Measurements from ENCODE around the gene TJP2.

Gene TJP2

DNA sequence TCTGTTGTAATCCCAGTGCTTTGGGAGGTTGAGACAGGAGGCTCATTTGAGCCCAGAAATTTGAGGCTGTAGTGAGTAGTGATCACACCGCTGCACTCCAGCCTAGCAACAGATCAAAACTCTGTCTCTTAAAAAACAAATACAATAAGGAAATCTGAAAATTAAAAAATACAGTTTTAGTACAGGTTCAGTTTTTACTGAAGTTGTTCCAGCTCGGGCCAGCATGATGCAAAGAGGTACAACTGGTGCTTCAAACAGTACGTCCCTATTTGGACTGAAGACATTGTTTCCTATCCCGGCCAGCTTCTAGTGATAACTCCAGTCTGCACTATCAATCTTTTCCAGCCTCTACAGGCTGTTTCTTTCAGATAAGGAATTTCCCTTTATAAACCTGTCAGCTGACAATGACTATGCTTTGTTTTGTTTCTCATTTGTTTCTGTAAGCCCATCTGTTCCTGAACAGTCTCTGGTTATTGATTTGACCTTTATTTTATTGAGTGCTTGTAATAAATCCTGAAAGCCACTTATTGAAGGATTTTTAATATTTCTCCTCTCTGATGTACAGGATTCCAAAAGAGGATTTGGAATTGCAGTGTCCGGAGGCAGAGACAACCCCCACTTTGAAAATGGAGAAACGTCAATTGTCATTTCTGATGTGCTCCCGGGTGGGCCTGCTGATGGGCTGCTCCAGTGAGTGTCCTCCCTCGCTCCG, 41.9 kb downstream of the TJP2 start:
- H3K36me3 Mint-ChIP-seq (ENCODE audit: low read depth), result no peaks in the 10 kb centered on the region
- no peak overlapping the region for H3K27ac Mint-ChIP-seq
- H3K27me3 Mint-ChIP-seq, result no peaks in the 10 kb centered on the region
- H3K4me3 Mint-ChIP-seq, result no peak overlapping the region
- H3K4me1 Mint-ChIP-seq (ENCODE audit: low read depth), result no peaks in the 10 kb centered on the region
- no peaks in the 10 kb centered on the region for H3K9me3 Mint-ChIP-seq

DNA sequence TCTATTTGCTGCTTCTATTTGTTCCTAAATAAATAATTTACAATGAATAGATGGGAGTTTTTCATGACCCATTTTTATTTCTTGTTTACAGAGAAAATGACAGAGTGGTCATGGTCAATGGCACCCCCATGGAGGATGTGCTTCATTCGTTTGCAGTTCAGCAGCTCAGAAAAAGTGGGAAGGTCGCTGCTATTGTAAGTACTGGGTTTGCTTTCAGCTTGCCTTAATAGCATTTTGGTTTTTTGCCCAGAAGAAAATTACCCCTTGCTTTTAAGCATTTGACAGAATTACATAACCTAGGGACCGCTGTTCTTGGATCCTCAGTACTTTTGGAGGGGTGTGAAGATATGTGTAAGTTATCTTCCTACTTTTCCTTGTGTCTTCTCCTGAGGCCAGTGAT, 44.1 kb downstream of the TJP2 start:
- Mint-ChIP-seq H3K4me1 (ENCODE audit: low read depth) (no peaks in the 10 kb centered on the region), H3K27ac (no peak overlapping the region), H3K4me3 (no peak overlapping the region), H3K27me3 (no peaks in the 10 kb centered on the region), H3K9me3 (no peaks in the 10 kb centered on the region), H3K36me3 (ENCODE audit: low read depth) (no peaks in the 10 kb centered on the region)

DNA sequence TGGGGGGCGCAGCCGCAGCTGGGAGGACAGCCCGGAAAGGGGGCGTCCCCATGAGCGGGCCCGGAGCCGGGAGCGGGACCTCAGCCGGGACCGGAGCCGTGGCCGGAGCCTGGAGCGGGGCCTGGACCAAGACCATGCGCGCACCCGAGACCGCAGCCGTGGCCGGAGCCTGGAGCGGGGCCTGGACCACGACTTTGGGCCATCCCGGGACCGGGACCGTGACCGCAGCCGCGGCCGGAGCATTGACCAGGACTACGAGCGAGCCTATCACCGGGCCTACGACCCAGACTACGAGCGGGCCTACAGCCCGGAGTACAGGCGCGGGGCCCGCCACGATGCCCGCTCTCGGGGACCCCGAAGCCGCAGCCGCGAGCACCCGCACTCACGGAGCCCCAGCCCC, 47.0 kb downstream of the TJP2 start:
- no peaks in the 10 kb centered on the region for H3K27me3 Mint-ChIP-seq
- H3K36me3 Mint-ChIP-seq (ENCODE audit: low read depth), result peaks cover 3% of the 10 kb centered on the region
- H3K9me3 Mint-ChIP-seq, result no peaks in the 10 kb centered on the region
- no peak overlapping the region for H3K27ac Mint-ChIP-seq
- H3K4me1 Mint-ChIP-seq (ENCODE audit: low read depth), result no peaks in the 10 kb centered on the region
- H3K4me3 Mint-ChIP-seq, result no peak overlapping the region

DNA sequence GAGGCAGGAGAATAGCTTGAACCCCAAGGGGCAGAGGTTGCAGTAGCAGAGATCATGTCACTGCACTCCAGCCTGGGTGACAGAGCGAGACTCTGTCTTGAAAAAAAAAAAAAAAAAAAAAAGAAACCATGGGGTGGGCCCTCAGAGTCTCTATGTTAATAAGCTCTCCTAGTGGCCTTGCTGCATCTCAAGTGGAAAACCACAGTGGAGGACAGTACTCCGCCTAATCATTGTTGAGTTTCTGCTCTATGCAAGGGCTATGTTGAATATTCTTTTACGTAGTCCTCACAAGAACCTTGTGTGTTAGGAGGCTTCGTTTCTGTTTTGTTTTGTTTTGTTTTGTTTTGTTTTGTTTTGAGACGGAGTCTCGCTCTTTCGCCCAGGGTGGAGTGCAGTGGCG, 48.9 kb downstream of the TJP2 start:
- Mint-ChIP-seq H3K27ac (no peak overlapping the region), H3K4me3 (no peak overlapping the region), H3K9me3 (no peaks in the 10 kb centered on the region), H3K36me3 (ENCODE audit: low read depth) (peaks cover 6% of the 10 kb centered on the region), H3K4me1 (ENCODE audit: low read depth) (no peaks in the 10 kb centered on the region), H3K27me3 (no peaks in the 10 kb centered on the region)

DNA sequence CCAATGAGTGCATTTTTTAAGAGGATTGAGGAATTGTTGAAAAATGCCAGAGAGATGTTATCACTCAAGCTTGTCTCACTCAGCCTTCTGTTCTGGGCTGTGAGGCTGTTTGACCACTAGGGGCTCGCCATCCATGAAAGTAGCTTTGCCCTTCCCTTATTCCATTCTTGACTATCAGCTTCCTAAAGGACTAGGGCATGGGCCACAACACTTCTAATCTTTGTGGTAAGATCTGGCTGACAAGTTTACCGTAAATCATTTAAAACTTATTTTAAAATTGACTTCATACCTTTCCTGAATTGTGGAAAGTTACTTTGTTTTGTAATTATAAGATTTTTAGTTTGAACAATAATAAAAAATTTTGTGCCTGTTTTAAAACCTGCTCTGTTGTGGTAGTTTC, 49.5 kb downstream of the TJP2 start:
- Mint-ChIP-seq H3K27me3 (no peaks in the 10 kb centered on the region), H3K27ac (no peak overlapping the region), H3K4me1 (ENCODE audit: low read depth) (no peaks in the 10 kb centered on the region), H3K9me3 (no peaks in the 10 kb centered on the region), H3K36me3 (ENCODE audit: low read depth) (peaks cover 6% of the 10 kb centered on the region), H3K4me3 (no peak overlapping the region)

DNA sequence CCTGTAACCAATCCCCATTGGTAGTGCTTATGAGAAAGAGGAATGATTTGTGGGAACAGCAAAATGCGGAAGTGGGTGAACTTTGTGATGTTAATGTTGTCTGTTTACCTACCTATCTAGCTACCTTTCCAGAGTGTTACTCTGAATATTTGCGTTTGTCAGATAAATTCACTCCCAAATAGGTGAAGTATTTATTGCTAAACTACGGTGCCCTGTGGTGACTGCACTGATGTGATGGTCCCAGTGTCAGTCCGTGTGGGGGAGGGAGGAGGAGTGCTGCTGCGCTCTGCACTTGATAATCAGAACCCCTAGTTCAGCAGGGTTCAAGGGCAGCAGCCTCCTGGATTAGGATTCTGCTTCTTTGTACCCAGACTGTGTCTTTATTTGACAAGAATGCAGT, 55.3 kb downstream of the TJP2 start:
- Mint-ChIP-seq H3K4me1 (ENCODE audit: low read depth) (no peaks in the 10 kb centered on the region), H3K27me3 (no peaks in the 10 kb centered on the region), H3K27ac (no peak overlapping the region), H3K9me3 (no peaks in the 10 kb centered on the region), H3K36me3 (ENCODE audit: low read depth) (peaks cover 6% of the 10 kb centered on the region), H3K4me3 (no peak overlapping the region)

DNA sequence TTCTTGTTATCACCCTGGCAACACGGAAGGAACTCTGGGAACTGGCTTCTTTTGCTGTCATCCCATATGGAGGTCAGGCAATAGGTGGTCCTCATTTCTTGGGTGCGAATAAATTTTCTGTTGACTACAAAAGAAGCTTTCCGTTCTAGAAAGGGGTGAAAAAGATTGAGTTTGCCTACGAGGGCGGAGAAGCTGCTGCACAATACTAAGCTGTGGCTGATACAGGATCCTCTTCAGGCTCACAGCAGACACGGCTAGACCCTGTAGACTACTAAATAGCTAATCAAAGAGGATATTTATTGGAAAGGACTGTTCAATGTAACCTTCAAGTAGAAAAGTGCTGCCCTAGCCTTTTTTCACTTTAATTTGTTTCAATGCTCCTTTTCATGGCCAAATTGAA, 58.1 kb downstream of the TJP2 start:
- H3K36me3 Mint-ChIP-seq (ENCODE audit: low read depth), result peaks cover 7% of the 10 kb centered on the region
- no peak overlapping the region for H3K4me3 Mint-ChIP-seq
- H3K27ac Mint-ChIP-seq, result no peak overlapping the region
- no peaks in the 10 kb centered on the region for H3K9me3 Mint-ChIP-seq
- no peaks in the 10 kb centered on the region for H3K27me3 Mint-ChIP-seq
- H3K4me1 Mint-ChIP-seq (ENCODE audit: low read depth), result no peaks in the 10 kb centered on the region

DNA sequence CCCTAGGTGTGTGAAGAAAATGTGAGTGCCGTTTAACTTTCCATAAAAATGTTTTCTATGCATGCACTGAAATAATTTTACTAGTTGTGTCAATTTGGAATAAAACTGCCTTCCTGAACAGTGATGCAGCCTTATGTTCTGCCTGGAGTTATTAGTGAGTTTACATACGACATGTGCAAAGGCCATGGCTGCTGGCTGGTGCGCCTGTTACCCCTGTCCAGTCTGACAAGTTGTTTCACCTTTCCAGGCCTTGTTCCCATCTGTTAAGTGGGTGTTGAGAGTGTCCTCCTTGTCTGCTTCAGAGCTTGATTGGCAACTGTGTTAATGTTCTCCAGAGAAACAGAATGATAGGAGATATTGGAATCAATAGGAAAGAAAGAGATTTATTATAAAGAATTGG, 60.6 kb downstream of the TJP2 start:
- Mint-ChIP-seq H3K27me3 (no peaks in the 10 kb centered on the region), H3K4me3 (no peak overlapping the region), H3K4me1 (ENCODE audit: low read depth) (no peaks in the 10 kb centered on the region), H3K36me3 (ENCODE audit: low read depth) (peaks cover 12% of the 10 kb centered on the region), H3K9me3 (no peaks in the 10 kb centered on the region), H3K27ac (no peak overlapping the region)

DNA sequence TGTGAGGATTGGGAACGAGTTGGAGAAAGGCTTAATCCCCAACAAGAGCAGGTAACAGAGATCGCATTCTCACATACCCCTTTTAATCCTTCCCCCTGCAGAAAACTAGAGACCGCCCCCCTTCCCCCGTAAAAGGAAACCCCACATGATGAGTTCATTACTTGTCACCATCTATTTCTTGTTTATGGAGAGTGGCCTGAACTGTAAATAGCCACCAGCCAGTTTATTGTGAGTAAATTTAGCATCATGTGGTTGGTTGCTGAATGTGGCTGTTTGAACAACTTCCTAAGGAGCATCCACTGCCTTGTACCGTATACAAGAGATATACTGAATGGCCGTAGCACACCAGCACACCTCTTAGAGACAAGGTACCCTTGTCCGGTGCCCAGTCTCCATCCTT, 62.1 kb downstream of the TJP2 start:
- H3K27ac Mint-ChIP-seq, result no peak overlapping the region
- H3K9me3 Mint-ChIP-seq, result no peaks in the 10 kb centered on the region
- H3K4me3 Mint-ChIP-seq, result no peak overlapping the region
- no peaks in the 10 kb centered on the region for H3K4me1 Mint-ChIP-seq (ENCODE audit: low read depth)
- H3K36me3 Mint-ChIP-seq (ENCODE audit: low read depth), result peaks cover 12% of the 10 kb centered on the region
- H3K27me3 Mint-ChIP-seq, result no peaks in the 10 kb centered on the region

DNA sequence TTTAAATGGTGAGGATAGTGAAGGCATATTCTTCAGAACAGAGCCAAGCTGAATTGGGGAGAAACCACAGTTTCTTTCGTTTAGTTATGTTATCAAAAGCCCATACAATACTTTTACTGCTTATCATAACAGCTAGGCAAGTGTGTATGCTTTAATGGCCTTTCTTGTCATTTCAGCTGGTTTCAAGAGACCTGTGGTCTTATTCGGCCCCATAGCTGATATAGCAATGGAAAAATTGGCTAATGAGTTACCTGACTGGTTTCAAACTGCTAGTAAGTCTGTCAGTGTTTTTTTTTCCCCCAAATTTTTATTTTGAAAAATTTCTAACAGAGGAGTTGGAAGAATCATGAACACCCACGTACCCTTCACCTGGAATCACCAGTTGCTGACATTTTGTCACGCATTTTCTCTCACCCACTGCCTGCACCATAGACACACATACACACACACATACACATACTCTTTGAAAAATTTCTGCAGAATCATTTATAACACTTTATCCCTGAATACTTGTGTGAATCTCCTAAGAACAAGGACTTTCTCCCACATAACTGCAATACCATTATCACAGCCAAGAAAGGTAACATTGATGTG, 63.7 kb downstream of the TJP2 start:
- H3K27me3 Mint-ChIP-seq, result no peaks in the 10 kb centered on the region
- H3K9me3 Mint-ChIP-seq, result no peaks in the 10 kb centered on the region
- peaks cover 12% of the 10 kb centered on the region for H3K36me3 Mint-ChIP-seq (ENCODE audit: low read depth)
- H3K4me1 Mint-ChIP-seq (ENCODE audit: low read depth), result no peaks in the 10 kb centered on the region
- no peak overlapping the region for H3K27ac Mint-ChIP-seq
- H3K4me3 Mint-ChIP-seq, result no peak overlapping the region

DNA sequence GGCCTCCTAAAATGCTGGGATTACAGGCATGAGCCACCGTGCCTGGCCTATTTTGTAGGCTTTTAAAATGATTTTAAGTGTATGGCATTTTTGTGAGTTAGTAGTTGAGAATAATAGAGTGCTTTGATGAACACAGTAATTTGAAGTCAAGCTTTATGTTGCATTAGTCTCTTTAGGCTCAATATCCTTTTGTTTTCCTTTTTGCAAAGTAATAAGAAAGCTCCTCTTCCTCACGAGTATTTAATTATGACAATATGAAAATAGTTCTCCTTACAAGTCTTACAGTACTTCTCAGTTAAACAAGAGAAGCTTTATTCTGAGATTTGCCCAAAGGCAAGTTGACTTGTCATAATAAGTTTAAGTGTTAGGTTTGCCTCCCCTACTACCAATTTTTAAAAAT, 69.0 kb downstream of the TJP2 start:
- H3K27me3 Mint-ChIP-seq, result no peaks in the 10 kb centered on the region
- H3K36me3 Mint-ChIP-seq (ENCODE audit: low read depth), result peaks cover 15% of the 10 kb centered on the region
- no peak overlapping the region for H3K4me3 Mint-ChIP-seq
- H3K9me3 Mint-ChIP-seq, result no peaks in the 10 kb centered on the region
- no peaks in the 10 kb centered on the region for H3K4me1 Mint-ChIP-seq (ENCODE audit: low read depth)
- no peak overlapping the region for H3K27ac Mint-ChIP-seq

DNA sequence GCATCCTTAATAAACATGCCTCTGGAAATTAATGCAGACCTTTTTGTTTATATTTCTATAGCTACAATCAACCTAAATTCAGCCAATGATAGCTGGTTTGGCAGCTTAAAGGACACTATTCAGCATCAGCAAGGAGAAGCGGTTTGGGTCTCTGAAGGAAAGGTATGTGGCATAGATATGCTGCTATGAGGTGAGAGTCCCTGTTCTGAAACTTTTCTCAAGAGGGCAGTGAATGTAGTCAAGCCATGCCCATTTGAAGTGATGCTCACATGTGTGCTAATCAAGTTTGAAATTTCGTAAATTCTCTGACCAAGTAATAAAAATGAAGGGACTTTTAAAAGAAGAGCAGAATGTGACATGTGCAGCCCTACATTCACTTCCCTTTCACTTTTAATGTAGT, 72.6 kb downstream of the TJP2 start:
- no peaks in the 10 kb centered on the region for H3K9me3 Mint-ChIP-seq
- H3K4me1 Mint-ChIP-seq (ENCODE audit: low read depth), result no peaks in the 10 kb centered on the region
- no peaks in the 10 kb centered on the region for H3K27me3 Mint-ChIP-seq
- peaks cover 10% of the 10 kb centered on the region for H3K36me3 Mint-ChIP-seq (ENCODE audit: low read depth)
- H3K27ac Mint-ChIP-seq, result no peak overlapping the region
- H3K4me3 Mint-ChIP-seq, result no peak overlapping the region

DNA sequence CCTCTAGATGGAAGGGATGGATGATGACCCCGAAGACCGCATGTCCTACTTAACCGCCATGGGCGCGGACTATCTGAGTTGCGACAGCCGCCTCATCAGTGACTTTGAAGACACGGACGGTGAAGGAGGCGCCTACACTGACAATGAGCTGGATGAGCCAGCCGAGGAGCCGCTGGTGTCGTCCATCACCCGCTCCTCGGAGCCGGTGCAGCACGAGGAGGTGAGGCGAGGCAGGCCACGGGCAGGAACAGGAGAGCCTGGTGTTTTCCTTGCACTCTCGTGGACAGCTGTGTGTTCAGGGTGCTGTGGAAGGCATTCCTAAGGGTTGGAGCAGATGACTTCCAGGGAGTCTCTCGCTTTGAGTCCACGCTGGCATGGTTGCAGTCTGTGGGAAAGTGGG, 73.9 kb downstream of the TJP2 start:
- peaks cover 10% of the 10 kb centered on the region for H3K36me3 Mint-ChIP-seq (ENCODE audit: low read depth)
- no peak overlapping the region for H3K27ac Mint-ChIP-seq
- H3K4me3 Mint-ChIP-seq, result no peak overlapping the region
- no peaks in the 10 kb centered on the region for H3K27me3 Mint-ChIP-seq
- H3K4me1 Mint-ChIP-seq (ENCODE audit: low read depth), result no peaks in the 10 kb centered on the region
- H3K9me3 Mint-ChIP-seq, result no peaks in the 10 kb centered on the region

DNA sequence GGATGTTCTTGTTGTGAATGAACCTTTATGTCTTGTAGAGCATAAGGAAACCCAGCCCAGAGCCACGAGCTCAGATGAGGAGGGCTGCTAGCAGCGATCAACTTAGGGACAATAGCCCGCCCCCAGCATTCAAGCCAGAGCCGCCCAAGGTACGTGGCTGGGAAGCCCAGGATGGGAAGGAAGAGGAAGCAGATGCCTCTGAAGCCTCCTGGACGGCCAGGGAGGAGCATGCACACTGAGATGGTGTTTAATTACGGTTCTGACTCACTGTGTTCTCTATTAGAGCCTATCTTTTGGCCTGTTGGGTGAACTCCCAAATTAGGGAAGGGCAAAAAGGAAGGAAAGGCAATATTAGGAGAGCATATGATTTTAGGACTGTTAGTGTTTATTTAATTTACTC, 75.3 kb downstream of the TJP2 start:
- H3K4me1 Mint-ChIP-seq (ENCODE audit: low read depth), result no peaks in the 10 kb centered on the region
- peaks cover 10% of the 10 kb centered on the region for H3K36me3 Mint-ChIP-seq (ENCODE audit: low read depth)
- H3K9me3 Mint-ChIP-seq, result no peaks in the 10 kb centered on the region
- H3K4me3 Mint-ChIP-seq, result no peak overlapping the region
- no peaks in the 10 kb centered on the region for H3K27me3 Mint-ChIP-seq
- no peak overlapping the region for H3K27ac Mint-ChIP-seq

DNA sequence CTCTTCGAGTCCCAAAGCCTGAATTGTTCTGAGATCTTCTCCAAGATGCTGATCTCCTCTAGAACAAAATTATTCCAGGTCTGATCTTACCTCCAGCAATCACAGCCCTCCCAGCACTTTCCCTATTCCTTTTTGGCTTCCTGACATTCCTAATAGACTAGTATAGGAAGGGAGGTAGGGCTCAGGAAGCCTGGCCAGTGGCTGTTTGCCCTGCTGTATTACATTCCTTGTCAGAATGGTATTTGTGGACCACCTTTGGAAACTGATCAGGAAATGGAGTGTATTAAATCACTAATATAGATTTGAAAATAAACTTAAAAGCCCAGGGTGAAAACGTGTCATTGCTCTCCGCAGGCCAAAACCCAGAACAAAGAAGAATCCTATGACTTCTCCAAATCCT, 76.6 kb downstream of the TJP2 start:
- Mint-ChIP-seq H3K4me3 (no peak overlapping the region), H3K27me3 (no peaks in the 10 kb centered on the region), H3K9me3 (no peaks in the 10 kb centered on the region), H3K27ac (no peak overlapping the region), H3K36me3 (ENCODE audit: low read depth) (peaks cover 10% of the 10 kb centered on the region), H3K4me1 (ENCODE audit: low read depth) (no peaks in the 10 kb centered on the region)

DNA sequence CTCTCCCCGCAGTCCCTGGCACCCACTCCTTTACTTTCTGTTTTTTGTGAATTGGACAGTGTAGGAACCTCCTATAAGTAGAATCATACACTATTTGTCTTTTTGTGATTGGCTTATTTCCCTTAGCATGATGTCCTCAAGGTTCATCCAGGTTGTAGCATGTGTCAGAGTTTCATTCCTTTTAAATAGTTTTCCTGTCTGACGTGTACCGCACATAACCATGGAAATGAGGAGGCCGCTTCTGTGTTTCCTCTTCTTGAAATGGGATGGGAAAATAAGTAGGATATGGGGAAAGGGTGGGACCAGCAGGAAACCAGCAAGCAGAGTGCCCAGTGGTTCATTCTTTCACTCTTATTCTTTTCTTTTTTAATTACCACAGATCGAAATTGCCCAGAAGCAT, 78.4 kb downstream of the TJP2 start:
- H3K27me3 Mint-ChIP-seq, result no peaks in the 10 kb centered on the region
- no peak overlapping the region for H3K4me3 Mint-ChIP-seq
- no peaks in the 10 kb centered on the region for H3K36me3 Mint-ChIP-seq (ENCODE audit: low read depth)
- no peaks in the 10 kb centered on the region for H3K9me3 Mint-ChIP-seq
- no peak overlapping the region for H3K27ac Mint-ChIP-seq
- H3K4me1 Mint-ChIP-seq (ENCODE audit: low read depth), result no peaks in the 10 kb centered on the region

Measured in stimulated activated naive CD8-positive, alpha-beta T cell treated with anti-CD3 and anti-CD28 coated beads, Interleukin-15, Interleukin-2, amounts not matched to agents 100 ng/mL and 50 ng/mL, for 24 hours (primary cell).